Suppressor macrophage (primary cell): ENCODE results near the gene TBL1XR1.

Source experiments
- DNase-seq, 4 experiments: peaks; one replicate each; pipeline ENCODE4 v3.0.0-alpha.2; 2020 to 2022

Gene TBL1XR1

GRCh38 chr3:177106594-177106993 lies 90.7 kb downstream of the TBL1XR1 start:
- DNase-seq: no peak

- no peak for DNase-seq
Observed at GRCh38 chr3:177106184-177106583, 91.1 kb downstream of the TBL1XR1 start.

GRCh38 chr3:177105623-177106022 lies 91.7 kb downstream of the TBL1XR1 start:
- no peak for DNase-seq

- DNase-seq: no peak
Observed at GRCh38 chr3:177104299-177104992, 92.8 kb downstream of the TBL1XR1 start.

GRCh38 chr3:177102553-177102952 lies 94.7 kb downstream of the TBL1XR1 start:
- DNase-seq: no peak

- no peak for DNase-seq
Observed at GRCh38 chr3:177098551-177098950, 98.7 kb downstream of the TBL1XR1 start.

- DNase-seq: no peak
Observed at GRCh38 chr3:177096615-177097014, 100.7 kb downstream of the TBL1XR1 start.

GRCh38 chr3:177093966-177094365 lies 103.3 kb downstream of the TBL1XR1 start:
- DNase-seq: no peak

GRCh38 chr3:177089901-177090300 lies 107.4 kb downstream of the TBL1XR1 start:
- DNase-seq: peak in 2 of 4 experiments; percentile 28 to 41

GRCh38 chr3:177089110-177089509 lies 108.2 kb downstream of the TBL1XR1 start:
- no peak for DNase-seq

GRCh38 chr3:177085794-177086193 lies 111.5 kb downstream of the TBL1XR1 start:
- DNase-seq: peak; percentile 7 to 75 (median 38)

GRCh38 chr3:177084616-177085015 lies 112.7 kb downstream of the TBL1XR1 start:
- DNase-seq: no peak

GRCh38 chr3:177080122-177080521 lies 117.2 kb downstream of the TBL1XR1 start:
- DNase-seq: no peak

- no peak for DNase-seq
Observed at GRCh38 chr3:177079684-177080083, 117.6 kb downstream of the TBL1XR1 start.

GRCh38 chr3:177071496-177072156 lies 125.7 kb downstream of the TBL1XR1 start:
- no peak for DNase-seq

- DNase-seq: no peak
Observed at GRCh38 chr3:177069514-177070329, 127.6 kb downstream of the TBL1XR1 start.

- DNase-seq: no peak
Observed at GRCh38 chr3:177068967-177069366, 128.3 kb downstream of the TBL1XR1 start.

- no peak for DNase-seq
Observed at GRCh38 chr3:177066068-177066467, 131.2 kb downstream of the TBL1XR1 start.

GRCh38 chr3:177065285-177066033 lies 131.8 kb downstream of the TBL1XR1 start:
- DNase-seq: no peak

GRCh38 chr3:177062052-177062732 lies 135.1 kb downstream of the TBL1XR1 start:
- DNase-seq: no peak

- DNase-seq: no peak
Observed at GRCh38 chr3:177061369-177061768, 135.9 kb downstream of the TBL1XR1 start.

- no peak for DNase-seq
Observed at GRCh38 chr3:177060492-177060891, 136.8 kb downstream of the TBL1XR1 start.
